Tibial artery (tissue), 4 donors: ENCODE measurements around the gene ST3GAL4.

Source experiments
- DNase-seq, 2 donors: peaks; one replicate each; pipeline ENCODE4 v3.0.0-alpha.2; 2019
- H3K27ac ChIP-seq, 2 donors: fragments of 200-600 bp; sonication (generic) in 1 of 2; 1 replicate in 1 of 2; 2 replicates in 1 of 2; pipeline ENCODE4 v1.5.1; 2018 to 2019; ENCODE audit warnings: mild to moderate bottlenecking in 1 of 2
- H3K27me3 ChIP-seq, 2 donors: fragments of 200-600 bp; sonication (generic) in 1 of 2; one replicate each; pipeline versions ENCODE4 v1.5.1 to v1.6.0; 2016 to 2019
- H3K36me3 ChIP-seq, 3 donors: fragments of 200-600 bp; sonication (generic) in 2 of 3; one replicate each; pipeline ENCODE4 v1.5.1; 2016 to 2019; ENCODE audit warnings: mild to moderate bottlenecking in 2 of 3
- H3K4me1 ChIP-seq, 4 donors: fragments of 200-600 bp; sonication (generic) in 2 of 4; 1 replicate in 3 of 4; 2 replicates in 1 of 4; pipeline ENCODE4 v1.5.1; 2016 to 2019
- H3K4me3 ChIP-seq, 2 donors: fragments of 200-600 bp; sonication (generic) in 1 of 2; 1 replicate in 1 of 2; 2 replicates in 1 of 2; pipeline ENCODE4 v1.5.1; 2018 to 2019; ENCODE audit warnings: mild to moderate bottlenecking in 2 of 2
- H3K9me3 ChIP-seq, 3 donors: fragments of 200-600 bp; sonication (generic) in 1 of 3; one replicate each; pipeline ENCODE4 v1.5.1; 2016 to 2019
- intact Hi-C: fragments of 100-400 bp; cut with DNase I; formaldehyde crosslinking; loops from one replicate; pipeline ENCODE4 v1.15.0; 2023; ENCODE audit warnings: low total_unique reads
- TF ChIP-seq, protein P1 (sequence below), 2 experiments: fragments of 200-600 bp in 1 of 2; fragments of 450-650 bp in 1 of 2; IDR thresholded peaks; one replicate each; pipeline ENCODE4 v1.5.1; 2017 to 2019; ENCODE audit warnings: antibody characterized with exemption in 2 of 2, mild to moderate bottlenecking in 1 of 2, moderate library complexity in 1 of 2

The ST3GAL4 gene

DNA sequence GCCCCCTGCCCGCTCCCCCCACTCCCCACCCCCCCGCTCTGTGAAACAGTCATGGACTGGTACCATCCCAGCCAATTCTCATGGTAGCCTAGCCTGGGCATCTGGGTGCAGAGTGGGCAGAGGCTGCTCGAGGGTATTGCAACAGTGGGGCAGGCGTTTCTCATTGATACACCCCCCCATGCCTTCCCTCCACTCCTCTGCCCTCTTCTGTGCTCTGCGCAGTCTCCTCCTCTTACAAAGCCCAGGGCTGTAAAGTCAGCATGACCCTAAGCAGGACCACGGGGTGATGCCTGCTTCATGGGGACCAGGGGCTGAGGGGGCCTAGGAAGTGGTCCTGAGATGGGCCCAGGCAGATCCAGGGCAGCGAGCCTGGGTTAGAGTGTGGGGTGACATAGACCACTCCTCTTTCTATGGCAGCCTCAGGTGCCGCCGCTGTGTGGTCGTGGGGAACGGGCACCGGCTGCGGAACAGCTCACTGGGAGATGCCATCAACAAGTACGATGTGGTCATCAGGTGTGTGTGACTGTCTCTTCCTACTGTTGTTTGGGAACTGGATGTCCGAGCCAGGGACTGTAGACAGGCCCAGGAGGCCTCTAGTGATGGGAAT lies 52.3 kb downstream of the ST3GAL4 start:
- Histone ChIP-seq H3K27ac (no peak overlapping the region), H3K9me3 (no peaks in the 10 kb centered on the region), H3K27me3 (no peaks in the 10 kb centered on the region), H3K36me3 (peaks cover 26 to 49% (median 33%) of the 10 kb centered on the region in 3 donors), H3K4me3 (no peak overlapping the region), H3K4me1 (peaks cover 0 to 14% (median 0%) of the 10 kb centered on the region in 4 donors)
- no peak for DNase-seq
- intact Hi-C loops: no loop called here
- TF ChIP-seq, protein P1, sequence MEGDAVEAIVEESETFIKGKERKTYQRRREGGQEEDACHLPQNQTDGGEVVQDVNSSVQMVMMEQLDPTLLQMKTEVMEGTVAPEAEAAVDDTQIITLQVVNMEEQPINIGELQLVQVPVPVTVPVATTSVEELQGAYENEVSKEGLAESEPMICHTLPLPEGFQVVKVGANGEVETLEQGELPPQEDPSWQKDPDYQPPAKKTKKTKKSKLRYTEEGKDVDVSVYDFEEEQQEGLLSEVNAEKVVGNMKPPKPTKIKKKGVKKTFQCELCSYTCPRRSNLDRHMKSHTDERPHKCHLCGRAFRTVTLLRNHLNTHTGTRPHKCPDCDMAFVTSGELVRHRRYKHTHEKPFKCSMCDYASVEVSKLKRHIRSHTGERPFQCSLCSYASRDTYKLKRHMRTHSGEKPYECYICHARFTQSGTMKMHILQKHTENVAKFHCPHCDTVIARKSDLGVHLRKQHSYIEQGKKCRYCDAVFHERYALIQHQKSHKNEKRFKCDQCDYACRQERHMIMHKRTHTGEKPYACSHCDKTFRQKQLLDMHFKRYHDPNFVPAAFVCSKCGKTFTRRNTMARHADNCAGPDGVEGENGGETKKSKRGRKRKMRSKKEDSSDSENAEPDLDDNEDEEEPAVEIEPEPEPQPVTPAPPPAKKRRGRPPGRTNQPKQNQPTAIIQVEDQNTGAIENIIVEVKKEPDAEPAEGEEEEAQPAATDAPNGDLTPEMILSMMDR (IDR thresholded peaks at IDR 0.05): no peak

DNA sequence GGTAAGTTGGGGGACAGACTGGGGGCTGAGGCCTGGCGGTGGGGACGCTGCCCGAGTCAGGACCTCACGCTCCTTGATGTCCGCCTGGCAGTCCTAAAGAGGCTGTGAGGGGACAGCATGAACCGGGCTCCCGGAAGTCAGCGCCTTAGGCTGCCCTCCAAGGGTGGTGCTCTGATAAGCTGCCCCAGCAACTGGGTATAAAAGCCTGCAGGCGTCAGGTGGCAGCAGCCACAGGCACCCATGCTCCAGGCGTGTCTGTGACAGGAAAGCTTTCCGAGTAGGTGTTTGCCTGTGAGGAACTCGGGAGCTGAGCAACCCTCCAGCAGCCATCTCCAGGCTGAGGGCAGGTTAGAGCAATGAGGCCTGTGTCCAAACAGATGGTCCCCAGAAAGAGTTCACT lies 53.0 kb downstream of the ST3GAL4 start:
- Histone ChIP-seq H3K36me3 (peaks cover 29 to 55% (median 33%) of the 10 kb centered on the region in 3 donors), H3K4me1 (peaks cover 0 to 14% (median 0%) of the 10 kb centered on the region in 4 donors), H3K27ac (no peak overlapping the region), H3K4me3 (no peak overlapping the region), H3K9me3 (no peaks in the 10 kb centered on the region), H3K27me3 (no peaks in the 10 kb centered on the region)
- TF ChIP-seq, protein P1 (IDR thresholded peaks at IDR 0.05): no peak
- DNase-seq: no peak
- intact Hi-C loops: no loop called here

DNA sequence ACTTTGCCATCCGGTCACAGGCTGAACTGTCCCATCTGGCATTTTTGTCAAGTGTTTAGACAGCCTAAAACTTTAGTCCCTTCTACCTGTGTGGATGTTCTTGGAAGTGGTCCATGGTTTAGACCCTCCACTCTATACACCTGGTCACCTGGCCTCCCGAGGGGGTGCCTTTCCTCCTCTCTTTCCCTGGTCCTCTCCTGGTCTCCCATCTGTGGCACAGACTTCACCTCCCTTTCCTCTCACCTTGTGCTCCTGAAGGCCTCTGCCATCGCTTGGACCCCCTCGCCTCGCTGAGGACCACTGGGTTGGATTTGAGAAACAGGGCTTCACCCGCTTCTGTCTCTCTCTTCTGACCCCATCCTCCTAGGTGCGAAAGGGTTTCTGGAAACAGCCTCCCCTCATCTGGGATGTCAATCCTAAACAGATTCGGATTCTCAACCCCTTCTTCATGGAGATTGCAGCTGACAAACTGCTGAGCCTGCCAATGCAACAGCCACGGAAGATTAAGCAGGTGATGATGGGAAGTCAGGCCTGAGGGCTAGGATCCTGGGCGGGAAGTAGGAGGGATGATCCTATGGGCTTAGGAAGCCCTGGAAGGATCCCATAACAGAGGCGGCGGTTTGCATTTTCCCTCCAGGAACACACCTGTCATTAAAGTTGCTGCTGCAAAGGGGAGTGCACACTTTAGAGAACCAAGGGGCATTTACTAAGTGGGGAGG lies 53.6 kb downstream of the ST3GAL4 start:
- peaks cover 32 to 58% (median 33%) of the 10 kb centered on the region in 3 donors for H3K36me3 ChIP-seq
- TF ChIP-seq, protein P1 (IDR thresholded peaks at IDR 0.05): no peak
- H3K4me3 ChIP-seq: no peak overlapping the region
- no peaks in the 10 kb centered on the region for H3K27me3 ChIP-seq
- no peaks in the 10 kb centered on the region for H3K9me3 ChIP-seq
- no peak for DNase-seq
- intact Hi-C loops: no loop called here
- H3K4me1 ChIP-seq: peaks cover 0 to 18% (median 4%) of the 10 kb centered on the region in 4 donors
- no peak overlapping the region for H3K27ac ChIP-seq

DNA sequence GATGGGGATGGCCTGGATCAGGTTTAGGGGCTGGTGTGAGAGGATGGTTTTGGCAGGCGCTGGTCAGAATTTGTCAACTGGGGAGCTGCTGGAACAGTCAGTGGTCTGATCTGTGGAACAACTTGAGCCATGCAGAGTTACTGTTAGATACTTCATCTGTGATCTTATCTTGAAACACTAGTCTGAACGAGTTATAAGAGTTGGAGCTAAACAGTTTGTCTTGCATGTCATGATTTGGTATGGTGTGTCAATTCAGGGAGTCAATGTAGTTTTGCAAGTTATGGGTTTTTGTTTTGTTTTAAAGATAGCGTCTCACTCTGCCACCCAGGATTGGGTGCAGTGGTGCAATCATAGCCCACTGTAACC lies 54.1 kb downstream of the ST3GAL4 start:
- Histone ChIP-seq H3K4me3 (no peak overlapping the region), H3K9me3 (no peaks in the 10 kb centered on the region), H3K4me1 (peaks cover 0 to 22% (median 10%) of the 10 kb centered on the region in 4 donors), H3K27me3 (no peaks in the 10 kb centered on the region), H3K36me3 (peaks cover 32 to 58% (median 33%) of the 10 kb centered on the region in 3 donors), H3K27ac (no peak overlapping the region)
- DNase-seq: no peak
- intact Hi-C loops: no loop called here
- TF ChIP-seq, protein P1 (IDR thresholded peaks at IDR 0.05): no peak

DNA sequence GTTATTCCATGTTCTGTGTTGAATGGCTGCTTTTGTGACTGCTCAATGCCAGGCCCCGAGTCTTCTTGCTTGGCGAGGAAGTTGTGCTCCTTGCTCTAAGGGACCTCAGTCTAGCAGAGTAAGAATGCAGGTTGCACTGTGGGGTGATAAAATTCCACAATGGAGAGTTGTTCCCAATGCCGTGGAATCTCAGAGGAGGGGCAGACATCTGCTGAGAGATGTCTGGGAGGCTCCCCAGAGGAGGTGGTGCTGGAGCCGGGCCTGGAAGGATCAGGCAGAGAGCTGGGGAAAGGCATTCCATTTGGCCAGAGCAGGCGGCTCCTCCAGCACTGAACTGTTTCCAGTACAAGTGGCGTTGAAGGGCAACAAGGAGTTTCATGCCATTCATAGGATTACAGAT lies 55.2 kb downstream of the ST3GAL4 start:
- H3K36me3 ChIP-seq: peaks cover 32 to 58% (median 33%) of the 10 kb centered on the region in 3 donors
- peaks cover 0 to 25% (median 20%) of the 10 kb centered on the region in 4 donors for H3K4me1 ChIP-seq
- H3K4me3 ChIP-seq: no peak overlapping the region
- intact Hi-C loops: loop anchor here (5.0 to 10.0 kb wide), 2 partner anchors 53 to 96 kb away; partner anchors contain the start of gene ST3GAL4
- TF ChIP-seq, protein P1 (IDR thresholded peaks at IDR 0.05): no peak
- H3K27ac ChIP-seq: peak overlapping the region in 1 of 2 donors; percentile 0
- DNase-seq: no peak
- H3K9me3 ChIP-seq: no peaks in the 10 kb centered on the region
- no peaks in the 10 kb centered on the region for H3K27me3 ChIP-seq
